Measurements from ENCODE around the gene MYO9A.
"Not testable (repeated sequence)": the region's sequence is repeated elsewhere in the genome, so short reads cannot be mapped to it uniquely, and the experiment has no call there.

Gene MYO9A

GRCh38 chr15:71893691-71894090, 224.3 kb downstream of the MYO9A start:
- peaks cover 19% of the 10 kb centered on the region in 2 donors for H3K36me3 ChIP-seq (ENCODE audit: control insufficient read depth in 2 of 2, insufficient read depth in 2 of 2, low read length in 2 of 2)
- H3K9me3 ChIP-seq (ENCODE audit: control insufficient read depth in 2 of 2, low read length in 2 of 2): no peaks in the 10 kb centered on the region
- H3K9ac ChIP-seq (ENCODE audit: low read depth in 1 of 2, low read length in 2 of 2): no peak overlapping the region
- H3K4me3 ChIP-seq (ENCODE audit: low read length in 2 of 2): no peak overlapping the region
- no peak overlapping the region for H3K27ac ChIP-seq (ENCODE audit: low read depth in 2 of 2, low read length in 2 of 2)
- peaks cover 0 to 2% of the 10 kb centered on the region in 2 donors for H3K4me1 ChIP-seq (ENCODE audit: control insufficient read depth in 2 of 2, insufficient read depth in 2 of 2, low read length in 2 of 2)
- H3K27me3 ChIP-seq (ENCODE audit: control insufficient read depth in 2 of 2, insufficient read depth in 2 of 2, low read length in 2 of 2): no peaks in the 10 kb centered on the region

- H3K4me3 ChIP-seq (ENCODE audit: low read length in 2 of 2): no peak overlapping the region
- H3K9ac ChIP-seq (ENCODE audit: low read depth in 1 of 2, low read length in 2 of 2): no peak overlapping the region
- H3K27ac ChIP-seq (ENCODE audit: low read depth in 2 of 2, low read length in 2 of 2): no peak overlapping the region
- H3K9me3 ChIP-seq (ENCODE audit: control insufficient read depth in 2 of 2, low read length in 2 of 2): no peaks in the 10 kb centered on the region
- peaks cover 6 to 11% of the 10 kb centered on the region in 2 donors for H3K36me3 ChIP-seq (ENCODE audit: control insufficient read depth in 2 of 2, insufficient read depth in 2 of 2, low read length in 2 of 2)
- peaks cover 0 to 2% of the 10 kb centered on the region in 2 donors for H3K4me1 ChIP-seq (ENCODE audit: control insufficient read depth in 2 of 2, insufficient read depth in 2 of 2, low read length in 2 of 2)
- no peaks in the 10 kb centered on the region for H3K27me3 ChIP-seq (ENCODE audit: control insufficient read depth in 2 of 2, insufficient read depth in 2 of 2, low read length in 2 of 2)
Observed at GRCh38 chr15:71892335-71892734, 225.6 kb downstream of the MYO9A start.

GRCh38 chr15:71891026-71891425, 226.9 kb downstream of the MYO9A start:
- Histone ChIP-seq H3K4me3 (ENCODE audit: low read length in 2 of 2) (no peak overlapping the region), H3K9me3 (ENCODE audit: control insufficient read depth in 2 of 2, low read length in 2 of 2) (no peaks in the 10 kb centered on the region), H3K4me1 (ENCODE audit: control insufficient read depth in 2 of 2, insufficient read depth in 2 of 2, low read length in 2 of 2) (peaks cover 0 to 2% of the 10 kb centered on the region in 2 donors), H3K9ac (ENCODE audit: low read depth in 1 of 2, low read length in 2 of 2) (no peak overlapping the region), H3K27me3 (ENCODE audit: control insufficient read depth in 2 of 2, insufficient read depth in 2 of 2, low read length in 2 of 2) (no peaks in the 10 kb centered on the region), H3K27ac (ENCODE audit: low read depth in 2 of 2, low read length in 2 of 2) (no peak overlapping the region), H3K36me3 (ENCODE audit: control insufficient read depth in 2 of 2, insufficient read depth in 2 of 2, low read length in 2 of 2) (peaks cover 5 to 15% of the 10 kb centered on the region in 2 donors)

- H3K27me3 ChIP-seq (ENCODE audit: control insufficient read depth in 2 of 2, insufficient read depth in 2 of 2, low read length in 2 of 2): no peaks in the 10 kb centered on the region
- no peak overlapping the region for H3K4me3 ChIP-seq (ENCODE audit: low read length in 2 of 2)
- no peak overlapping the region for H3K27ac ChIP-seq (ENCODE audit: low read depth in 2 of 2, low read length in 2 of 2)
- H3K4me1 ChIP-seq (ENCODE audit: control insufficient read depth in 2 of 2, insufficient read depth in 2 of 2, low read length in 2 of 2): peaks cover 0 to 2% of the 10 kb centered on the region in 2 donors
- peaks cover 5 to 18% of the 10 kb centered on the region in 2 donors for H3K36me3 ChIP-seq (ENCODE audit: control insufficient read depth in 2 of 2, insufficient read depth in 2 of 2, low read length in 2 of 2)
- no peaks in the 10 kb centered on the region for H3K9me3 ChIP-seq (ENCODE audit: control insufficient read depth in 2 of 2, low read length in 2 of 2)
- no peak overlapping the region for H3K9ac ChIP-seq (ENCODE audit: low read depth in 1 of 2, low read length in 2 of 2)
Observed at GRCh38 chr15:71889947-71890346, 228.0 kb downstream of the MYO9A start.

GRCh38 chr15:71889385-71889784, 228.6 kb downstream of the MYO9A start:
- H3K27me3 ChIP-seq (ENCODE audit: control insufficient read depth in 2 of 2, insufficient read depth in 2 of 2, low read length in 2 of 2): no peaks in the 10 kb centered on the region
- H3K9me3 ChIP-seq (ENCODE audit: control insufficient read depth in 2 of 2, low read length in 2 of 2): no peaks in the 10 kb centered on the region
- no peak overlapping the region for H3K9ac ChIP-seq (ENCODE audit: low read depth in 1 of 2, low read length in 2 of 2)
- H3K4me1 ChIP-seq (ENCODE audit: control insufficient read depth in 2 of 2, insufficient read depth in 2 of 2, low read length in 2 of 2): peaks cover 0 to 2% of the 10 kb centered on the region in 2 donors
- H3K36me3 ChIP-seq (ENCODE audit: control insufficient read depth in 2 of 2, insufficient read depth in 2 of 2, low read length in 2 of 2): peaks cover 5 to 18% of the 10 kb centered on the region in 2 donors
- H3K27ac ChIP-seq (ENCODE audit: low read depth in 2 of 2, low read length in 2 of 2): no peak overlapping the region
- no peak overlapping the region for H3K4me3 ChIP-seq (ENCODE audit: low read length in 2 of 2)

- H3K4me1 ChIP-seq (ENCODE audit: control insufficient read depth in 2 of 2, insufficient read depth in 2 of 2, low read length in 2 of 2): peaks cover 0 to 2% of the 10 kb centered on the region in 2 donors
- H3K27me3 ChIP-seq (ENCODE audit: control insufficient read depth in 2 of 2, insufficient read depth in 2 of 2, low read length in 2 of 2): no peaks in the 10 kb centered on the region
- no peak overlapping the region for H3K27ac ChIP-seq (ENCODE audit: low read depth in 2 of 2, low read length in 2 of 2)
- H3K9ac ChIP-seq (ENCODE audit: low read depth in 1 of 2, low read length in 2 of 2): no peak overlapping the region
- peaks cover 5 to 18% of the 10 kb centered on the region in 2 donors for H3K36me3 ChIP-seq (ENCODE audit: control insufficient read depth in 2 of 2, insufficient read depth in 2 of 2, low read length in 2 of 2)
- no peak overlapping the region for H3K4me3 ChIP-seq (ENCODE audit: low read length in 2 of 2)
- H3K9me3 ChIP-seq (ENCODE audit: control insufficient read depth in 2 of 2, low read length in 2 of 2): no peaks in the 10 kb centered on the region
Observed at GRCh38 chr15:71888797-71889196, 229.2 kb downstream of the MYO9A start.

- H3K9ac ChIP-seq (ENCODE audit: low read depth in 1 of 2, low read length in 2 of 2): no peak overlapping the region
- peaks cover 4 to 17% of the 10 kb centered on the region in 2 donors for H3K36me3 ChIP-seq (ENCODE audit: control insufficient read depth in 2 of 2, insufficient read depth in 2 of 2, low read length in 2 of 2)
- H3K27ac ChIP-seq (ENCODE audit: low read depth in 2 of 2, low read length in 2 of 2): no peak overlapping the region
- no peaks in the 10 kb centered on the region for H3K27me3 ChIP-seq (ENCODE audit: control insufficient read depth in 2 of 2, insufficient read depth in 2 of 2, low read length in 2 of 2)
- no peak overlapping the region for H3K4me3 ChIP-seq (ENCODE audit: low read length in 2 of 2)
- H3K4me1 ChIP-seq (ENCODE audit: control insufficient read depth in 2 of 2, insufficient read depth in 2 of 2, low read length in 2 of 2): no peaks in the 10 kb centered on the region
- H3K9me3 ChIP-seq (ENCODE audit: control insufficient read depth in 2 of 2, low read length in 2 of 2): no peaks in the 10 kb centered on the region
Observed at GRCh38 chr15:71885390-71885789, 232.6 kb downstream of the MYO9A start.

- no peaks in the 10 kb centered on the region for H3K9me3 ChIP-seq (ENCODE audit: control insufficient read depth in 2 of 2, low read length in 2 of 2)
- no peak overlapping the region for H3K27ac ChIP-seq (ENCODE audit: low read depth in 2 of 2, low read length in 2 of 2)
- no peaks in the 10 kb centered on the region for H3K4me1 ChIP-seq (ENCODE audit: control insufficient read depth in 2 of 2, insufficient read depth in 2 of 2, low read length in 2 of 2)
- peaks cover 7 to 30% of the 10 kb centered on the region in 2 donors for H3K36me3 ChIP-seq (ENCODE audit: control insufficient read depth in 2 of 2, insufficient read depth in 2 of 2, low read length in 2 of 2)
- no peak overlapping the region for H3K4me3 ChIP-seq (ENCODE audit: low read length in 2 of 2)
- no peak overlapping the region for H3K9ac ChIP-seq (ENCODE audit: low read depth in 1 of 2, low read length in 2 of 2)
- no peaks in the 10 kb centered on the region for H3K27me3 ChIP-seq (ENCODE audit: control insufficient read depth in 2 of 2, insufficient read depth in 2 of 2, low read length in 2 of 2)
Observed at GRCh38 chr15:71883447-71883846, 234.5 kb downstream of the MYO9A start.

- H3K27me3 ChIP-seq (ENCODE audit: control insufficient read depth in 2 of 2, insufficient read depth in 2 of 2, low read length in 2 of 2): no peaks in the 10 kb centered on the region
- H3K36me3 ChIP-seq (ENCODE audit: control insufficient read depth in 2 of 2, insufficient read depth in 2 of 2, low read length in 2 of 2): peaks cover 7 to 24% of the 10 kb centered on the region in 2 donors
- H3K9me3 ChIP-seq (ENCODE audit: control insufficient read depth in 2 of 2, low read length in 2 of 2): no peaks in the 10 kb centered on the region
- H3K4me3 ChIP-seq (ENCODE audit: low read length in 2 of 2): no peak overlapping the region
- no peak overlapping the region for H3K9ac ChIP-seq (ENCODE audit: low read depth in 1 of 2, low read length in 2 of 2)
- no peaks in the 10 kb centered on the region for H3K4me1 ChIP-seq (ENCODE audit: control insufficient read depth in 2 of 2, insufficient read depth in 2 of 2, low read length in 2 of 2)
- no peak overlapping the region for H3K27ac ChIP-seq (ENCODE audit: low read depth in 2 of 2, low read length in 2 of 2)
Observed at GRCh38 chr15:71880276-71880675, 237.7 kb downstream of the MYO9A start.

GRCh38 chr15:71874245-71874644, 243.7 kb downstream of the MYO9A start:
- Histone ChIP-seq H3K36me3 (ENCODE audit: control insufficient read depth in 2 of 2, insufficient read depth in 2 of 2, low read length in 2 of 2) (peaks cover 4 to 6% of the 10 kb centered on the region in 2 donors), H3K9me3 (ENCODE audit: control insufficient read depth in 2 of 2, low read length in 2 of 2) (no peaks in the 10 kb centered on the region), H3K27me3 (ENCODE audit: control insufficient read depth in 2 of 2, insufficient read depth in 2 of 2, low read length in 2 of 2) (no peaks in the 10 kb centered on the region), H3K4me3 (ENCODE audit: low read length in 2 of 2) (no peak overlapping the region), H3K27ac (ENCODE audit: low read depth in 2 of 2, low read length in 2 of 2) (no peak overlapping the region), H3K4me1 (ENCODE audit: control insufficient read depth in 2 of 2, insufficient read depth in 2 of 2, low read length in 2 of 2) (no peaks in the 10 kb centered on the region), H3K9ac (ENCODE audit: low read depth in 1 of 2, low read length in 2 of 2) (no peak overlapping the region)

- H3K27me3 ChIP-seq (ENCODE audit: control insufficient read depth in 2 of 2, insufficient read depth in 2 of 2, low read length in 2 of 2); H3K27ac ChIP-seq (ENCODE audit: low read depth in 2 of 2, low read length in 2 of 2); H3K4me3 ChIP-seq (ENCODE audit: low read length in 2 of 2); H3K9ac ChIP-seq (ENCODE audit: low read depth in 1 of 2, low read length in 2 of 2); H3K4me1 ChIP-seq (ENCODE audit: control insufficient read depth in 2 of 2, insufficient read depth in 2 of 2, low read length in 2 of 2); H3K9me3 ChIP-seq (ENCODE audit: control insufficient read depth in 2 of 2, low read length in 2 of 2): not testable (repeated sequence)
- peaks cover 6 to 11% of the 10 kb centered on the region in 2 donors for H3K36me3 ChIP-seq (ENCODE audit: control insufficient read depth in 2 of 2, insufficient read depth in 2 of 2, low read length in 2 of 2)
Observed at GRCh38 chr15:71858232-71858631, 259.7 kb downstream of the MYO9A start.
